Adipose tissue (tissue), 3 donors: ENCODE results near the gene RNASE8. TPM values are rescaled to one million over a fixed set of nuclear protein-coding genes. Genes with fewer than 3 reads are reported as not detected.
"Not testable (repeated sequence)": the region's sequence is repeated elsewhere in the genome, so short reads cannot be mapped to it uniquely, and the experiment has no call there.

Experiments
- H3K27ac ChIP-seq: one replicate; pipeline ENCODE4 v1.5.1; 2013; ENCODE audit warnings: low read depth, low read length
- WGBS, 3 donors: extraction: QIAGEN DNeasy Blood & Tissue Kit; methylation state at CpG; one replicate each; pipeline ENCODE4 v1.1.7; 2013; 5-methylcytosine and 5-hydroxymethylcytosine counted together
- polyA plus RNA-seq, 3 donors: library from polyadenylated mRNA; stranded (reverse); fragments of 200-250 nt; gene quantifications; one replicate each; pipeline ENCODE4 v1.2.3, GENCODE V29; 2013
- donor health status: healthy with polysubstance abuse.
- donor health status: Bipolar disorder and iron deficiency.
- donor health status: healthy.

The RNASE8 gene, protein sequence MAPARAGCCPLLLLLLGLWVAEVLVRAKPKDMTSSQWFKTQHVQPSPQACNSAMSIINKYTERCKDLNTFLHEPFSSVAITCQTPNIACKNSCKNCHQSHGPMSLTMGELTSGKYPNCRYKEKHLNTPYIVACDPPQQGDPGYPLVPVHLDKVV
- not detected for polyA plus RNA-seq

DNA sequence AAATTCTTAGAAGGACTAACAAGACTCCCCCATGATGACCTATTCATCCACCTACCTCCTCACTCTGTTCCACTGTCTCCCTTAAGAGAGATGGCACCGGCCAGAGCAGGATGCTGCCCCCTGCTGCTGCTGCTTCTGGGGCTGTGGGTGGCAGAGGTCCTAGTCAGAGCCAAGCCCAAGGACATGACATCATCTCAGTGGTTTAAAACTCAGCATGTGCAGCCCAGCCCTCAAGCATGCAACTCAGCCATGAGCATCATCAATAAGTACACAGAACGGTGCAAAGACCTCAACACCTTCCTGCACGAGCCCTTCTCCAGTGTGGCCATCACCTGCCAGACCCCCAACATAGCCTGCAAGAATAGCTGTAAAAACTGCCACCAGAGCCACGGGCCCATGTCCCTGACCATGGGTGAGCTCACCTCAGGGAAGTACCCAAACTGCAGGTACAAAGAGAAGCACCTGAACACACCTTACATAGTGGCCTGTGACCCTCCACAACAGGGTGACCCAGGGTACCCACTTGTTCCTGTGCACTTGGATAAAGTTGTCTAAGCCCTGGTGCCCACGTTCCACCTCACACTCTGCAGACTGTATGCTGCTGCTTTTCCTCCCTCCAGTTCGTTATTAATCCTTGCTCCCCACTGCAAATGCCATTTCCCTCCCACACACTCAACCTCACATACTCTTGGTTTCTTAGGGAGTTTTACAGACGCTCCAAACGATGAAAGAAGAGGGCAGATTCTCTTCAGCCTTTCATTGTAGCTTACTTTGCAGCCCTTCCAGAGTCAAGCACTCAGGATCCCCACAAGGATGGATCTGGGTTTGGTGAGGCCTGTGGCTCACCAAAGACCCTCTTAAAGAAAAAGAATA lies at the start of gene RNASE8:
Gene RNASE8, plus strand, starts transcription at position 20 of the 873 bp plus-strand sequence. Its CDS starts 71 bp downstream, at position 91.
- no peak within 1 kb of the TSS for H3K27ac ChIP-seq
- 70 to 77% (median 71%) methylated on average over 8 of the region's 8 CpGs for WGBS, 3 donors

DNA sequence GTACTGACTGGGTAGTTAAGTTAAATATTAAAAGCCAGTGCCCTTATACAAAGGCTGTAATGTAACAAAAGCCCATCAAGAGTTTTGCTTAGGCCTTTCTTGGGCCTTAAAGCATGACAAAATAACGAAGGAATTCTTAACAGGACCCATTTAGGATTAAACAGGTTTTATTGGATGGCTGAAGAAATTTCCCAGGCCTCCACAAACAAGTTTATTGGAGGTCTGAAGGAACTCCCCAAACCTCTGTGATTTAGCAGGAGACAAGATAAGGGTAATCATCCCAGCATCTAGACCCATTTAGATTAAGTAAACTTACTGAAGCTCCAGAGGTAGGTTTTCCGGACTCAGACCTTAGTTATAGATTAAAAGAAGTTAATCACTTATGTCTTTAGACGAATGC lies 47.9 kb upstream of the RNASE8 start:
- 67 to 80% (median 74%) methylated on average over 3 of the region's 3 CpGs for WGBS, 3 donors
- H3K27ac ChIP-seq: not testable (repeated sequence)

DNA sequence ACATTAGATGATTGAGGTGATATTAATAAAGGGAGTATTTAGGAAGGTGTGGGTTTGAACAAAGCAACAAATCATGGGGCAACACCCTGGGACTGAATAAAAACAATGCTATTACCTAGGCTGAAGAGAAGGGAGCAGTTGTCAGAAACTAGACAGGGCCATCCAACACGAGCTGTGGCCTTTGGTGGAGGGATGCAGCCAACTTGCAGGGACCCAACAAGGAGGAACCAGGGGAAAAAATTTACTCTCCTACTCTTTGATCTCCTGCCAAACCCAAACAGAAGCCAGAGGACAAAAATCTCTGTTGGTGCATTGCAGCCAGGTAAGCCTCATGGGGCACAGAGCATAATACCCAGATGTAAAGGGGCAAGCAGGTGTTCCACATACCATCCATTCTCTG lies 46.5 kb upstream of the RNASE8 start:
- WGBS, 3 donors: 78 to 88% (median 83%) methylated on average over 1 of the region's 1 CpG
- H3K27ac ChIP-seq: no peak overlapping the region

DNA sequence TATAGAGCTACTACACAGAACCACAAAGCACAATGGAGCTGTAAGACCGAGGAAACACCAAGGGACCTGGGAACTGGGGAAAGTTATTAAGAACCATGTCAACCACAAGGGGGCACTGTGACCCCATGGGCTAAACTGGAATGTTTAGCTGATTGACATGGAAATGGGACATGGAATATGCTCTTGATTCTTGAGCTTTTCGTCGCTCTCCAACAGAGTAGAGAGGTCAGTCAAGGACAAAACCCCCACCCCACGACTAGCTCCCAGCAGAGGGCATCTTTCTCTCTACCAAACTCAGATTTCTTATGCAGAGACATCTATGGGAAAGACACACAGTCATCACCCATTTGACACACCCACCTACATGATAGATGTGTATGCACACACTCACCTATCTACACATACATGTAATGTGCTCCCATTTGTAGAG lies 42.8 kb upstream of the RNASE8 start:
- H3K27ac ChIP-seq: no peak overlapping the region
- WGBS, 3 donors: 0 to 1% (median 1%) methylated on average over 4 of the region's 4 CpGs

DNA sequence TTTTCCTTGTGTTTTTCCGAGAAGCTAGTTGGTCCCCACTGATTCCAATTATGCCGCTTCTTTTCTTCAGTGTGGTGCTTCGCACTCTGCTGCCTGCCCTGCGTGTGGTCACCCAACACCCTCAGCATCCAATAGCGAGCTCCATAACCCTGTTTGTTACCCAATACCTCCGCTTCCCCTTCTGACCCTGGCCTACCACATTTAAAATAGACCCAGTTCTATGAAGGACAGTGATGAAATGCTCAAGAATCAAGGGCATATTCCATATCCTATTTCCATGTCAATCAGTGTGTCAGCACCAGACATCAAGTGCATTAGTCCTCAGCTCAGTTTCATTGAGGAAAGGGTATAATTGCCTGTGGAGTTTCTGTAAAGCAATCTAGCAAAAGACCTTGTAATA lies 42.3 kb upstream of the RNASE8 start:
- 56 to 81% (median 61%) methylated on average over 6 of the region's 6 CpGs for WGBS, 3 donors
- no peak overlapping the region for H3K27ac ChIP-seq

DNA sequence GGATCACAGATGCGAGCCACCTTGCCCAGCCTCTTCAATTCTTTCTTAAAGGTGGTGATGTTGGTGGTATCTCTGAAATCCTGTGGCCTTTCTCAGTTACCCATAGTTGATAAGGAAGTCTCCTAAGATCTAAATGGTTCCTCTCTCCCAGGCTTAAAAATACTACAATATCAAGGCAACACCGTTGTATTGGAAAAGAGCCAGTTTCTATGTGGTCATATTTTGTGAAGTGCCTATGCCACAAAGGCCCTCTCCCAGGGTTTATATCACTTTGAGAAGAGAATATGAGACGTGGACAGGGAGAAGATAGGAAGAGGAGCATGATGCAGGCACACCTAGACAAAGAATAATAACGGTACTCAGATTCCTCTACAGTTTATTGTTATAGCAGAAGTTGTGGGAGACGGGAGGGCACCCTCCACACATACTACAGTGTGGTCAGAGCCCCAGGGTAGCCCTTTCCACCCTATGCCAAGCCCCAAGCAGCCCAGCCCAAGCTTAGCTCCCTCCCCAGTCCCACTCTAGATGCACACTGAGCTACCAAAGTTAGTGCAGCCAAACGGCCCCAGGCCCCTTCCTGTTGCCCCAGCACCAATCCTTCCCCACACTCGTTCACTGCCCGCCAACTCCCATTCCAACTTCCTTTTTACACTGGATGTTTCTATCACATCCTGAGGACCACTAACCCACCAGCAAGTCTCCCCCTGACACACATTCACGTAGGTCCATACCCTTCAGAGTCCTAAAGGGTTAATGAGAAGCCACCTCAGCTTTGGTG lies 41.0 kb upstream of the RNASE8 start:
- H3K27ac ChIP-seq: peak overlapping the region; percentile 20

DNA sequence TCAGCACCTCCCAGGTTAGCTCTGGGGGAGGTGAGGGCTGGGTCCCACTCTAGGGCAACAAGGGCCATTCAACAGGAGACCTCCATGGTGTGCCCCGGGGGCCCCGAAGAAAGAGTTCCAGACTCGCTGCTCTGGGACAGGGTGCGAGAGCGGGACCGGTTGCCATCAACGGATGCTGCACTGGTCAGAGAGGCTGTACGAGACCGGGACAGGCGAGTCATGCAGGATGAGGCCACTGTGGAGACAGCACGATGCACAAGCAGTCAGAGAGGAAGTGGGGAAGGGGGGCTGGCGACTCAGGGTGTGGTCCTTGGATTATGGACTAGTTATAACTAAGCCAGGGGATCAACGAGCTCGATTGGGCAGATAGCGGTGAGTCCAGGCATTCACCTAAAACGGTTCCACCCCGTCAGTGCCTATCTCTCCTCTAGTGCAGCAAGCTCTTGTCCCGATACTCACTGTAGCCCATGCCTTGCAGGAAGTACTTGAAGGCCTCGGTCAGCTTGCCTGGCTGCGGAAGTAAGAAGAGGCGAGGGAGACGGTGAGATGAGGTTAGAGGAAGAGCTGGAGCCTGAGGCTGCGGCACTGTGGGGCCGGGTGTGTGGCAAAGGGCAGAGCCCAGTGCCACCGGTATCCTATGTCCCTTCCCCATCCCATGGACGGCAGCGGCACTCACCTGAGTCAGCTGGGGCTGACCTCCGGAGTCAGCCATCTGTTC lies 39.9 kb upstream of the RNASE8 start:
- 73 to 83% (median 74%) methylated on average over 28 of the region's 28 CpGs for WGBS, 3 donors
- H3K27ac ChIP-seq: no peak overlapping the region

More for the DNA sequence above, 41.0 kb upstream of the RNASE8 start:
- WGBS, 3 donors: 56 to 75% (median 57%) methylated on average over 9 of the region's 9 CpGs

DNA sequence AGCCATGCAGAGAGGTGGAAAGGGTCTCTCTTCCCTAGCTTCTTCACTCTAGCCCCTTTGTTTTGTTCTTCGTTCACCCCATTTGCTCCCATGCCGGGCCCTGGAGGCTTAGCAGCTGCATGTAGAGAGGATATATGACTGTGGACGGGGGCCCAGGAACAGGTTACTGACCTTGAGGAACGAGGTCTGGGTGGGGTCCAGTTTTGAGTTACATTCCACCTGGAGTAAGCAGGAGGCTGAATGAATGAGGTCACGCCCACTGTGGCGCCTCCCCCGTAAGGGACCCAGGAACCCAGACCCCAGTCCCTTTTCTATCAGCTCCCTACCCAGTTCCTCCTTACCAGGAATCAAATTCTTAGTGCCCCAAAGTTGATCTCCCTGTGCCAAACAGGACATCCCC lies 39.3 kb upstream of the RNASE8 start:
- no peak overlapping the region for H3K27ac ChIP-seq
- WGBS, 3 donors: 68 to 88% (median 80%) methylated on average over 7 of the region's 7 CpGs

DNA sequence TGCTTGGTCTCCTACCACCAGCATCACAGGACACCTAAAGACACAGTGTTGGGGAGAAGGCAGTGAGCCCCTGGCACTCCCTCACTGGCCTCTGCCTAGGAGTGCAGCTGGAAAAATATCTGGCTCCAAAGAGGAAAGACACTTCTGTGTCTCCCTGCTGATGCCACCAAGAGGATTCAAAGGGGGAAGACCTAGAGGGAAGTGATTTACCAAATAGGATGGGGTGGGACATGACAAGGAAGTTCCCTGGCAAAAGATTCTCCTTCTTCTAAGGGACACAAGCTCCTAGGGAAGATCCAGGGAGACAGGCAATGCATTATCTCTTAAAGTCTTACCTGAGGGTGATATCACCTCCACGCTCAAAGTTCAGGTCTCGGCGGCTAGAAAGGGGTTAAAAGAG lies 38.8 kb upstream of the RNASE8 start:
- no peak overlapping the region for H3K27ac ChIP-seq
- WGBS, 3 donors: 90 to 96% (median 94%) methylated on average over 3 of the region's 3 CpGs

DNA sequence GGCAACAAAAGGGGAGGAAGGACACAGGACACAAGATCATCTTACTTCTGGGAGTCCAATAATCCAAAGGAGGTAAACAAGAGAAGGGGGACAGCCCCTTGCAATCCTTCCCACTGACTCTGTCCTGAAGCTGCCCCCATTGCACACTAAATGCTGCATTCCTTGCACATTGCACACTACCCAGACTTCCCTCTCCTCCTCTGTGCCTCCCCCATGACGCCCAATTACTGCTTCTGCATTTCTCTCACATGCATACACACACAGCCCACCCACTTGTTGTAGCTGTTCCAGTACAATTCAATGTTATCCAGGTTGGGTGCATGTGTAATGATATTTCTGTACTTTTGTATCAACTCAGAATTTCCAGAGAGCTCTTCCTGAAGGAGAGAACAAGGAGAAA lies 38.3 kb upstream of the RNASE8 start:
- WGBS, 3 donors: 33 to 90% (median 52%) methylated on average over 1 of the region's 1 CpG
- H3K27ac ChIP-seq: no peak overlapping the region

DNA sequence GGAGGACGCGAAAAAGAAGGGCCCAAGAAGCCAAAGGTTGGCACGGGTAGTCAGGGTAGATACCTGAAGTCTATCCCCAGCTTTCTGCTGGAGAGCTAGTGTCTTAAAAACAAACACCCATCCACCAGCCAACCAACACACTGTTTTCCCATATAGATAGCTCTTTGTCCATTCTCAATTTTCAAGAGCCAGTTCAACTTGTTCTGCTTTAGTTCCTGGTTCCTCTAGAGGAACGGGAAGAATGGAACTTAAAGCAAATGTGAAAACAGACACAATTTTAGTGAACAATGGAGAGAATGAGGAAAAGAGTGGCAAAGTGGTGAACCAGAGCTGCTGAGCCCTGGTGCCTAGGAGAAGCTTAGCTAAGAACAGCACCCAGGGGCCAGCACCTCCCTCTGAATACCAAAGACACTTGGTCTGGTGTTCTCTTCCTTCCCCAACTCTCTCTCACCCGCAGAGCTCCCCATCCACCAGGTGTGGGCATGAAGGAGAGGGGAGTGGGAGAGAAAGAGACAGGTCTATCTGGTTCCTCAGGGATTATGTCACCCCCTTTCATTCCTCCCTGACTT lies 36.6 kb upstream of the RNASE8 start:
- H3K27ac ChIP-seq: no peak overlapping the region
- WGBS, 3 donors: 84 to 92% (median 89%) methylated on average over 5 of the region's 5 CpGs

DNA sequence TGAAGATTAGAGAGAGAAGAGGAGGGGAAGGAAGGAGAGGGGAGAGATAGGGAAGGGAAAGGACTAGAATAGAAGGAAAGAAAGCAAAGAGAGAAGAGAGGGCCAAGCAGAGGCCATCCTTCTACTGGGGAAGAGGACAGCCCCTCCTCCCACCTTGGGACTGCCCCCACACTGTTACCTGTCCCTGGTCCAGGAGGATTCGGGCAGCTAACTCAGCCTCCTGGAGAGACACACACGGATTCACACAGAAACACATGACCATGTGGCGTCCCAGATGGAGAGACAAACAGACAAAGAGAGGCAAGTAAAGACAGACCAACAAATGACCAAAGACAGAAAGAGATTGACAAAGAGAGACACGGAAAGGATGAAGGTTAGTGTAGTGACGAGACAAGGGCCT lies 34.9 kb upstream of the RNASE8 start:
- 77 to 84% (median 78%) methylated on average over 5 of the region's 5 CpGs for WGBS, 3 donors

DNA sequence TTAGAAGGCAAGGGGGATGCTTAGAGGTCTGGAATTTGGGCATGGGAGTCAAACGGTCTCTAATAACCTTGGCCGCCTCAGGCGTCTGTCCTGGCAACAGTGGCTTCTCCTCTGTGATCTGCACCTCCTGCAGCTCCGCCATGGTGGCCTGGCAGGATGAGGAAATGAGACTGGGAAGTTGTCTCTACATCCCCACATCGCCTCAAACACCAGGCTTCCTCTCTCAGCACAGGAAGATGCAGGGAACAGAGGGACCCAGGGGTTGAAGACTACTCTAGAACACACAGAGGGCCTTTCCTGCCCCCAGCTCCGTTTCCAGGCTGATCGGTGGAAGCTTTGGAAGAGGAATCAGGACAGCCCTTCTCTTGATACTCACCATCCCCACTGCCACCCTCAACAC lies 34.4 kb upstream of the RNASE8 start:
- WGBS, 3 donors: 41 to 48% (median 48%) methylated on average over 7 of the region's 7 CpGs
- H3K27ac ChIP-seq: no peak overlapping the region

More for the DNA sequence above, 34.9 kb upstream of the RNASE8 start:
- no peak overlapping the region for H3K27ac ChIP-seq

DNA sequence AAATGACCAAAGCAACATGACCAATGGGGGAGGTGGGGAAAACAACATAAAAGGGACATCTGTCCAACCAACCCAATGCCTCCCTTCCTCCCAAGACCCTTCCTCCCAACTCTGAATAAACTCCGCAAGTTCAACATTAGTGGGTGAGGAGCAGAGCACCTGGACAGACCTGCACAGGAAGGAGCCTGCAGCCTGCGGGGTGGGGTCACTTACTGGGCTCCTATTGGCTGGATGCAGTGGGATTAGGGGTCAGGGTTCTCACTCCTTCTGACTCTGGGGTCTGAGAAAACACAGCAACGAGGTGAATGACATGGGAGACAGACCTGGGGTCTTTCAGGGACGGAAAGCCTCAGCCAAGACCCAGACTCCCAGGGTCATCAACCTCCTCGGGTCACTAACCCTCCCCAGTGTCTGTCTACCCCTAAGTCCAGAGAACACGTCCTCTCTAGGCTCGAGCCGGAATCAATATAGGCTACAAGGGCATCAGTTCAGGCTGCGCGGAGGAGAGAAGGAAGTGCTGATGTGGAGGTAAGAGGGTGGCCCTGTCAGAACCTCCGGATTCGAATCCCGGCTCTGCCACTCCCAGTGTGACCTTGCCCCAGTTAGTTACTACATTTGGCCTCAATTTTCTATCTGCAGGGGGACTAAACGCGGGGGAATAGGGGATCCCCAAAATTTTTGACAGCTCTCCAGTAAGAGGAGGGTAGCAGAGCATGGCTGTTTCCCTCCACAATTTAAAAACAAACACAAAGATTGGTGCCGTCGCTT lies 33.6 kb upstream of the RNASE8 start:
- WGBS, 3 donors: 11 to 22% (median 21%) methylated on average over 17 of the region's 17 CpGs
- H3K27ac ChIP-seq: no peak overlapping the region

DNA sequence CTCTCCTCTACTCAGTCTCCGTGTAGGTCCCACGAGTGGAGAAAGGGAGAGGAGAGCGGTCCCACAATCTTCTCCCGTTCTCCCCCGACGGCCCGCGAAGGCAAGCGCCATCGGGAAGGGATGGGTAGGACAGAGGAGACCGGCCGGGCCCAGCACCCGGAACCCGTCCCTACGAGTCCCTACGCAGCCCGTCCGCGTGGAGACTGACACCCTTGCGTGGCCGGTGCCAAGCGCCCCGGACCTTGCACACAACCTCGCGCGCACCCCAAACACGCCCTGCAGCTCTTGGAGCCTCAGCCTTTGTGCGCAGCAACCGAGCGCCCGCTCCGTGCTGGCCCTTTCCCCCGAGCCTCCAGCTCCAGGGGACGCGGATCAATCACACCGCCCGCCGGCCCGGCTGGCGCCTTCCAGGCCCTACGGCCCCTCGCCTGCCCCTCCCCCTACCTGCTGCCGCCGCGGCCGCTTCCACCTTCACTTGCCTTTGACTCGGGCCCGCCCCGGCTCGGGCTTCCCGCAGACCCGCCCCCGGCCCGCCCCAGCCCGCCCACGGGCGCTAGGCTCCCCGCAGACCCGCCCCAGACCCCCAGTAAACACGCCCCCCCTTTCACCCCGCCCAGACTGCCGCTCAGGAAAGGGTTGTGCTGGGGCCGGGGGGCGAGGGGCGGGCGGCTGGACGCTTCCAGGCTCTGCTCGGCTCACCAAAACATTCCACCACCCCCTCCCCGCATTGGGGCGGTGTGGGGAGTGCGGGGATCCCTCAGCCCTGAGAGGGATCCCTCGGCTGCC lies 32.8 kb upstream of the RNASE8 start, which contains the start of gene NDRG2:
Gene NDRG2, minus strand, starts transcription at position 477 of the 786 bp plus-strand sequence. CDS start 1,746 bp downstream, outside the sequence.
- no peak within 1 kb of the TSS for H3K27ac ChIP-seq
- WGBS, 3 donors: 1% methylated on average over 57 to 72 of the region's 72 CpGs

DNA sequence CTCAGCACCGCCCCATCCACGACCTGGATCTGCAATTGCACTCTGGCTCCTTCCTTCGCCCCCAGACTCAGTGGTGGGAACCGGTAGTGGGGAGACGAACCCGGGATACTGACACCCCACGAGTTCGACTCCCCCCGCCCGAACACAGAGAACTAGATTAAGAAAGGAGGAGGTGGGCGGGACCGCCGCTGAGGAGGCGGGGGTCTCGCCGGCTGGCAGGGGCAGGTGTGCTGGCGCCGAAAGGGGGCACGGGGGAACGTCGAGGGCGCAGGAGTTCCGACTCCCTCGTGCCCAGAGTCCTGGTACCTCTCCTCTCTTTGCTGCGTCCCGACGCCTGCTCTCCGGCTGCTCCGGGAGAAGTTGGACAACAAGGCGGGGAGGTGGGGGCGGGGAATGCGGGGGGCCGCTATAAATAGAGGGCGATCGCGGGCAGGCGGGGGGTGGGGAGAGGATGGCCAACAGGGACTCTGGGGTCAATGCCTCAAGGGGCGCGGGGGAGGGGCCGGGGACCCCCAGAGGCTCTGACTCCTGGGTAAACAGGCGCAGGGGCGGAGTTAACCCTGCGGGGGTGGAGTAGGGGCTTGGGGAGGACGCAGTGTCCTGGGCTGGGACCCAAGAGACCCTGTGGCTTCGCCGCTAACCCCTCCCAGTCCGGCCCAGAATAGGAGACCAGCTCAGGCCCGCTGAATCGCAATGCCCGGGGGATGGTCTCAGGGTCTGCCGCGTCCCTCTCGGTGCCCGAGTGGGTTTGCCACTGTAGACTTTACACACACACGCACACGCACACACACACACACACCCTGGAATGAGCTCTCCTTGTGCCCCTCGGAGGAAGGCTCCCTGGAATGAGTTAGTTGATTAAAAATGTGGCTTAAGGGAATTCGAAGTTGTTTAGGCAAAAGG lies 32.0 kb upstream of the RNASE8 start:
- H3K27ac ChIP-seq: no peak overlapping the region
- WGBS, 3 donors: 4 to 11% (median 6%) methylated on average over 55 to 58 of the region's 58 CpGs
